T-helper 2 cell treated with Interferon-gamma antibody and Interleukin-4, amounts not matched to agents 5 μg/mL and 100 μg/mL, for 36 hours (primary cell): ENCODE results near the gene RPS2.
"Not testable (repeated sequence)": the region's sequence is repeated elsewhere in the genome, so short reads cannot be mapped to it uniquely, and the experiment has no call there.

Experiments used
- DNase-seq: peaks from one replicate; pipeline ENCODE4 v3.0.0; 2021; ENCODE audit warnings: low spot score
- H3K27ac Mint-ChIP-seq: one replicate; pipeline ENCODE4 v1.8.0; 2021; ENCODE audit warnings: mild to moderate bottlenecking, mixed read lengths
- H3K27me3 Mint-ChIP-seq: one replicate; pipeline ENCODE4 v1.8.0; 2021; ENCODE audit warnings: low read depth, mixed read lengths
- H3K36me3 Mint-ChIP-seq: one replicate; pipeline ENCODE4 v1.8.0; 2021; ENCODE audit warnings: low read depth, mixed read lengths
- H3K4me1 Mint-ChIP-seq: one replicate; pipeline ENCODE4 v1.8.0; 2021; ENCODE audit warnings: low read depth, mixed read lengths
- H3K4me3 Mint-ChIP-seq: one replicate; pipeline ENCODE4 v1.8.0; 2022; ENCODE audit warnings: mild to moderate bottlenecking, moderate library complexity, mixed read lengths
- H3K9me3 Mint-ChIP-seq: one replicate; pipeline ENCODE4 v1.8.0; 2021; ENCODE audit warnings: mixed read lengths

The RPS2 gene

GRCh38 chr16:1964506-1965395 is at the start of gene RPS2:
RPS2 (minus strand) TSS chr16:1964826; CDS start chr16:1964625, 201 bp downstream.
- Mint-ChIP-seq H3K4me3 (peak within 1 kb of the TSS; percentile 97), H3K27me3 (no peaks in the 10 kb centered on the region), H3K4me1 (peaks cover 29% of the 10 kb centered on the region), H3K27ac (peak within 1 kb of the TSS; percentile 97), H3K9me3 (no peaks in the 10 kb centered on the region), H3K36me3 (peaks cover 39% of the 10 kb centered on the region)
- peak; percentile 100 for DNase-seq

- H3K4me1 Mint-ChIP-seq, result peaks cover 7% of the 10 kb centered on the region
- no peaks in the 10 kb centered on the region for H3K9me3 Mint-ChIP-seq
- peak overlapping the region; percentile 2 for H3K27ac Mint-ChIP-seq
- peaks cover 2% of the 10 kb centered on the region for H3K36me3 Mint-ChIP-seq
- peaks cover 3% of the 10 kb centered on the region for H3K27me3 Mint-ChIP-seq
- no peak for DNase-seq
- H3K4me3 Mint-ChIP-seq, result no peak overlapping the region
Measured at GRCh38 chr16:2013527-2013926, 48.9 kb upstream of the RPS2 start.

- H3K27me3 Mint-ChIP-seq, DNase-seq, H3K4me3 Mint-ChIP-seq, H3K36me3 Mint-ChIP-seq, H3K27ac Mint-ChIP-seq, H3K9me3 Mint-ChIP-seq: not testable (repeated sequence)
- peaks cover 21% of the 10 kb centered on the region for H3K4me1 Mint-ChIP-seq
Measured at GRCh38 chr16:2011726-2012125, 47.1 kb upstream of the RPS2 start.

DNA sequence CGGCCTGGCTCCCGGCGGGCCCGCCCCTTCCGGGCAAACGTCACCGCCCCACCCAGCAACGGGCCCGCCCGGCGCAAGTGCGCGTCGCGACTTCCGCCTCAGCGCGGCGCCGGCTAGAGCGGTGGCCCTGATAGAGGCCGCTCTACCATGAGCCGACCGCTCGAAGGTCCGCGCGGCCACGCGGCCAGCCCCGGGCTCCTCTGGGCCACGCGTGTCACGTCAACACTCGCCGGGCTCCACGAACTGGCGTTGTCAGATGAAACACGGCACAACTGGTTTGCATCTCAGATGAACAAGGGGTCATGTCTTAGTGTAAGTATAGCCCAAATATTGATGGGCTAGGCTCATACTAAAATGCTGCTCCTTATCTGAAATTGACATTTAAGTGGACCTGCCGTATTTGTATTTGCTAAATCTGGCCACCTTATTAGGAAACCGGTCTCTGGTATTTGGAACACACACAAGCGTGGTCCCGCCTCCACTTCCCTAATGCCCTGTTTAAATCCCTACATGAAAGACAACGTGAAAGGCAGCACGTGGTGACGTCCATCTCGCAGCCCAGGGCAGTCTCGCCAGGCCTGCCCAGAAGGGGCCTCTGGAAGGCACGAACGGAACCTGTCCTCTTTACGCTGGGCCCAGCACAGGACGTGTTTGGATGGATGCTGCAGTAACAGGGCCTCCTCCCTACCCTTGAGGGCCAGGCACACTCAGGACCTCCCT is 45.3 kb upstream of the RPS2 start, which contains the start of gene ZNF598:
Gene ZNF598, minus strand, starts transcription at position 31 of the 720 bp plus-strand sequence.
- H3K4me3 Mint-ChIP-seq, result peak within 1 kb of the TSS; percentile 90
- no peaks in the 10 kb centered on the region for H3K9me3 Mint-ChIP-seq
- H3K4me1 Mint-ChIP-seq, result peaks cover 25% of the 10 kb centered on the region
- DNase-seq, result peak; percentile 82
- peaks cover 9% of the 10 kb centered on the region for H3K36me3 Mint-ChIP-seq
- peak within 1 kb of the TSS; percentile 98 for H3K27ac Mint-ChIP-seq
- H3K27me3 Mint-ChIP-seq, result no peaks in the 10 kb centered on the region

- H3K36me3 Mint-ChIP-seq, result peaks cover 9% of the 10 kb centered on the region
- H3K27ac Mint-ChIP-seq, result peak overlapping the region; percentile 90
- no peaks in the 10 kb centered on the region for H3K9me3 Mint-ChIP-seq
- H3K4me1 Mint-ChIP-seq, result peaks cover 27% of the 10 kb centered on the region
- H3K27me3 Mint-ChIP-seq, result no peaks in the 10 kb centered on the region
- no peak for DNase-seq
- peak overlapping the region; percentile 89 for H3K4me3 Mint-ChIP-seq
Measured at GRCh38 chr16:2009164-2009711, 44.6 kb upstream of the RPS2 start.

- DNase-seq, result peak; percentile 25
- Mint-ChIP-seq H3K4me3 (peak overlapping the region; percentile 89), H3K27me3 (no peaks in the 10 kb centered on the region), H3K36me3 (peaks cover 9% of the 10 kb centered on the region), H3K4me1 (peaks cover 30% of the 10 kb centered on the region), H3K27ac (peak overlapping the region; percentile 90), H3K9me3 (no peaks in the 10 kb centered on the region)
Measured at GRCh38 chr16:2008631-2009163, 44.1 kb upstream of the RPS2 start.

GRCh38 chr16:2008009-2008526 is 43.4 kb upstream of the RPS2 start:
- Mint-ChIP-seq H3K27ac (peak overlapping the region; percentile 90), H3K4me3 (peak overlapping the region; percentile 89), H3K4me1 (peaks cover 30% of the 10 kb centered on the region), H3K27me3 (no peaks in the 10 kb centered on the region), H3K36me3 (peaks cover 9% of the 10 kb centered on the region), H3K9me3 (no peaks in the 10 kb centered on the region)
- no peak for DNase-seq

DNA sequence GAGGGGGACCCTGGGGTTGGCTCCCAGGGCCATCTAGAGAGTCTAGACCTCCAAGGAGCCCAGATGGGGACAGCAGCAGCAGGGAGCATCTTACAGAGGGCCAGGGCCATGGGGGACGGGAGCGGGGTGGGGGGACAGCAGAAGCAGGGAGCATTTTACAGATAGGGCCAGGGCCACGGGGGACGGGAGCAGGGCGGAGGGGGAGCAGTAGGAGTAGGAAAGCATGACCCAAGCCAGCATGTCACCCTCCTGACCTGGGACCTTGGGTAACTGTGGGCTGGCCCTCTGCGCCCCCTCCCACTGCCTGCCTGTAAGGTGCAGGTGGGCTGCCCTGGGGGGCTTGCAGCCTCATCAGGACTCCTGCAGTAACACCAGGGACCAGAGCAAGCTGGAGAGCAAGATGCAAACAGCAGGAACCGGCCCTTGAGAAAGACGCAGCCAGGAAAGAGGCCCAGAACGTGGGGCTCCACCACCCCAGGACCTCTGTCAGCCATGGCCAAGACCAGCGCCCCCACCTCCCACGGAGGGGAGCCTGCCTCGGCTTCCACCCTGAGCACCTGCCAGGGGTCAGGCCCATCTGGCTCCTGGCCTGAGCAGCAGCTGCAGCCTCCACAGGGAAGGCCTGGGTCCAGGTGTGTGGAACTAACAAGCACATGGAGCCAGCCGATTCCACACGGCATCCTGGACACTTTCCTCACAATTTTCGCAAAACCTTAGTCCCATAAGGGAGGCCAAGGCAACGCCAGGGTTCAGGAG is 42.6 kb upstream of the RPS2 start:
- Mint-ChIP-seq H3K4me3 (peak overlapping the region; percentile 89), H3K27me3 (no peaks in the 10 kb centered on the region), H3K4me1 (peaks cover 30% of the 10 kb centered on the region), H3K36me3 (peaks cover 12% of the 10 kb centered on the region), H3K9me3 (no peaks in the 10 kb centered on the region), H3K27ac (peak overlapping the region; percentile 90)
- DNase-seq, result no peak

- Mint-ChIP-seq H3K36me3 (peaks cover 14% of the 10 kb centered on the region), H3K27ac (peak overlapping the region; percentile 81), H3K4me1 (peaks cover 30% of the 10 kb centered on the region), H3K4me3 (no peak overlapping the region), H3K9me3 (no peaks in the 10 kb centered on the region), H3K27me3 (no peaks in the 10 kb centered on the region)
- no peak for DNase-seq
Measured at GRCh38 chr16:2006317-2006716, 41.7 kb upstream of the RPS2 start.

DNA sequence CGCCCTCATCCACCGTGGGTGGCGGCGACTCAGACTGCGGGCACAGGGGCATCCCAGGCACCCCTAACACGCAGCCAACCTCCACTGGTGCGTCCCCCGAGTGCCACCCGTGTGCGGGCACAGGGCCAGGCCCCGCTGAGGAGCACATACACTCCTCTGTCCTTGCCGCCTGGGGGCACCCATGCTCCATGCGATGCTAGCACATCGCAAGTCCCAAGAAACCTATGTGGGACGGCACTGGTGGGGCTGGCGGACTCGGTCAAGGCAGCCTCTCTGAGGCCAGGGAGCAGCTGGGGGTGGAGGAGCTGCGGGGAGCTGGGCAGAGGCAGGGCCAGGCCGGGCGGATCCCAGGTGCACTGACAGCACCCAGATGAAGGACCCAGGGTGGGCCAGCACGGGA is 41.0 kb upstream of the RPS2 start:
- Mint-ChIP-seq H3K4me1 (peaks cover 30% of the 10 kb centered on the region), H3K4me3 (no peak overlapping the region), H3K27me3 (no peaks in the 10 kb centered on the region), H3K27ac (no peak overlapping the region), H3K36me3 (peaks cover 17% of the 10 kb centered on the region), H3K9me3 (no peaks in the 10 kb centered on the region)
- DNase-seq, result no peak

GRCh38 chr16:2004795-2005517 is 40.3 kb upstream of the RPS2 start:
- Mint-ChIP-seq H3K9me3 (no peaks in the 10 kb centered on the region), H3K36me3 (peaks cover 19% of the 10 kb centered on the region), H3K4me1 (peaks cover 26% of the 10 kb centered on the region), H3K27ac (no peak overlapping the region), H3K27me3 (no peaks in the 10 kb centered on the region), H3K4me3 (no peak overlapping the region)
- DNase-seq, result no peak

GRCh38 chr16:2003827-2004641 is 39.4 kb upstream of the RPS2 start:
- DNase-seq, result peak; percentile 84
- Mint-ChIP-seq H3K36me3 (peaks cover 19% of the 10 kb centered on the region), H3K4me3 (no peak overlapping the region)

More at GRCh38 chr16:2003827-2004641, 39.4 kb upstream of the RPS2 start:
- no peaks in the 10 kb centered on the region for H3K9me3 Mint-ChIP-seq
- peaks cover 26% of the 10 kb centered on the region for H3K4me1 Mint-ChIP-seq
- no peaks in the 10 kb centered on the region for H3K27me3 Mint-ChIP-seq
- H3K27ac Mint-ChIP-seq, result no peak overlapping the region
